GM13977 (cell line): ENCODE measurements around the gene VPS13D.

Experiments
- DNase-seq: peaks from one replicate; pipeline ENCODE4 v3.0.0; 2012; ENCODE audit warnings: low spot score
- in situ Hi-C: fragments of 300-500 bp; cut with MboI; formaldehyde crosslinking; loops from one replicate; pipeline ENCODE4 v1.12.0; 2022; ENCODE audit warnings: low sequenced_read_pairs, low pct_unique_long_range_greater_than_20kb, mixed read lengths, inconsistent platforms; ENCODE audit not compliant: unreplicated experiment
- TF ChIP-seq, protein P1 (sequence below): IDR thresholded peaks from 2 replicates; pipeline ENCODE4 v1.5.1; 2012; ENCODE audit warnings: mild to moderate bottlenecking, control low read depth; ENCODE audit not compliant: insufficient read depth; ENCODE audit errors: extremely low read depth, missing control alignments

Gene VPS13D

DNA sequence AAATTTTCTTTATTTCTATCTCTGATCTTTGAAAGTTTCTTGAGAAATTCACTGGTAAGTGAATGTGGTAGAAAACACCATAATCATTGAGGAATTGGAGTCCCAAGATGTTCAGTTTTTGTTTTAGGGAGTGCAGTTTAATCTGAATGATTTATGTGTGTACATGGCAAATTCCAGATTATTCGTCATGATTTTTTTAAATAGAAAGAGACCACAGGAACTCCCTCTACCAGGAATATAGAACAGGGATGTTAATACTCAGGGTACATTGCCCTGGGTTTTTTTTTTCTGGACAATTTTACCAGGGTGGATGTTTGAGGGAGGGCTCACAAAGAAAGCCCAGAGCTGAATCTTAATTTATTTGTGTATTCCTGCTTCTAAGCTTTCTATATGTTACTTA is 109.0 kb downstream of the VPS13D start:
- in situ Hi-C loops: no loop called here
- DNase-seq: no peak
- TF ChIP-seq, protein P1, sequence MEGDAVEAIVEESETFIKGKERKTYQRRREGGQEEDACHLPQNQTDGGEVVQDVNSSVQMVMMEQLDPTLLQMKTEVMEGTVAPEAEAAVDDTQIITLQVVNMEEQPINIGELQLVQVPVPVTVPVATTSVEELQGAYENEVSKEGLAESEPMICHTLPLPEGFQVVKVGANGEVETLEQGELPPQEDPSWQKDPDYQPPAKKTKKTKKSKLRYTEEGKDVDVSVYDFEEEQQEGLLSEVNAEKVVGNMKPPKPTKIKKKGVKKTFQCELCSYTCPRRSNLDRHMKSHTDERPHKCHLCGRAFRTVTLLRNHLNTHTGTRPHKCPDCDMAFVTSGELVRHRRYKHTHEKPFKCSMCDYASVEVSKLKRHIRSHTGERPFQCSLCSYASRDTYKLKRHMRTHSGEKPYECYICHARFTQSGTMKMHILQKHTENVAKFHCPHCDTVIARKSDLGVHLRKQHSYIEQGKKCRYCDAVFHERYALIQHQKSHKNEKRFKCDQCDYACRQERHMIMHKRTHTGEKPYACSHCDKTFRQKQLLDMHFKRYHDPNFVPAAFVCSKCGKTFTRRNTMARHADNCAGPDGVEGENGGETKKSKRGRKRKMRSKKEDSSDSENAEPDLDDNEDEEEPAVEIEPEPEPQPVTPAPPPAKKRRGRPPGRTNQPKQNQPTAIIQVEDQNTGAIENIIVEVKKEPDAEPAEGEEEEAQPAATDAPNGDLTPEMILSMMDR: no peak

DNA sequence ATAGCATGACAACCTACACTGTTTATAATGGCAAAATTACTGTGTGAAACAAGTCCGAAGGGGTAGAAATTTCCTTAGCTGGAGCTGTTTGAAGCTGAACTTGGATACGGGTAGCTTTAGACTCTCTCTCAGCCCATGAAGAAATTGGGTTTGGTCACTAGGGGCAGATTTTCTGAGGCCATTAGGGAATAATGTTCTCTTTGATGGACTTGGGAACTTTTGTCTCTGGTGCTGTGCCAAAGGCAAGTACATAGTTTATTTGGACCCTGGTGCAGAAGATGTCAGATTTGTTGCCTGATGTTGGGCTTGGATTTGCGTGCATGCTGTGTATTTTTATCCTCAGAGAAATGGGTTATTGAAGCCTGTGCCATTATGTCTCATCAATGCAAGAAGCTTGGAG is 109.6 kb downstream of the VPS13D start:
- in situ Hi-C loops: no loop called here
- TF ChIP-seq, protein P1: no peak
- DNase-seq: no peak

DNA sequence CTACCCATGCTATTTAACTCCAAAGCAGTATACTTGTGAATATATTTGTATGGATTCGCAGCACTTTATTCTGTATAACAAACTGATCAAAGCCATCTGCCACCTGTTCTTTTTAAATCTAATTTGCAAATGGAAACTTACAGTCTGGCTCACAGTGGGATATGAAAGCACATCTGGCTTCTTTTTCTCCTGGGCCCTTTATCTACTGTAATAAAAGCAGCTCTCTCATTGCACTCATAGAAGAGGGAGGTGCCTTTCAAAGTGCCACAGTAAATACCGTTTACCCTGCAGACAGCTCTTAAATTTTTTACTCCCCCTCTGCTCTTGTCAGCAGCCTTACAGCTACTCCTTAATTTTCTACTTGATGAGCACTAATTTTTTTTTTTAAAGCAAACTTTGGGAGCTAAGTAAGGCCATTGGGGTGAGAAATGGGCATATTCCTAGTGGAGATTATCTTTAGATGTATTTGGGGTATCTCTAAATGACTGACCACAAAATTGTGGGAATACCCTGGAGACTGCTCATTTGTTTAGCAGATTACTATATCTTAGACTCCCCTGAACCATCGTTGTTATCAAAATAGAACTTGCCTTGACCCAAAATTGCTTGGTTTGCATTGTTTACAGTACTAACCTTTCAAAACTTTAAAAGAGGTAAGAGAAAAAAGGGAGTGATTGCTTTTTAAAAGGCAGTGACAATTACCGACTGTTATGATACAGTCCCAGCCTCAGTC is 110.1 kb downstream of the VPS13D start:
- in situ Hi-C loops: no loop called here
- TF ChIP-seq, protein P1: no peak
- DNase-seq: no peak

DNA sequence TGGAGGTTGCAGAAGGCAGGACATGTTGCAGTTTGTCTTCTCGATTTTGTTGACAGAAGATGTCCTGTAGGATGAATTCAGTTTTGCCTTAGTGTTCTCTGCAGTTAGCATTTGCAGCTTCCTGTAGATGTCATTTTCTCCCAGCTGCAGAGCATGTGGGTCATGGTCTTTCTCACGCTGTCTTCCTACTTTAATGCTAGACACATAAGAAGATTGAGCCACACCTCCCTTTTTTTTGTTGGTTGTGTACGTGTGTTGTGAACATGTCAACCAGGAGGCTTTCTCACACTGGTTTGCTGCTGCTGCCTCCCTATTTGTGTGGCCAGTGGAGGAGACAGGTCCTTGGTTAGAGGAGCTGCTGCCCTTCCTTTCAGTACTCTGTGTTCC is 110.7 kb downstream of the VPS13D start:
- TF ChIP-seq, protein P1: no peak
- in situ Hi-C loops: no loop called here
- no peak for DNase-seq

DNA sequence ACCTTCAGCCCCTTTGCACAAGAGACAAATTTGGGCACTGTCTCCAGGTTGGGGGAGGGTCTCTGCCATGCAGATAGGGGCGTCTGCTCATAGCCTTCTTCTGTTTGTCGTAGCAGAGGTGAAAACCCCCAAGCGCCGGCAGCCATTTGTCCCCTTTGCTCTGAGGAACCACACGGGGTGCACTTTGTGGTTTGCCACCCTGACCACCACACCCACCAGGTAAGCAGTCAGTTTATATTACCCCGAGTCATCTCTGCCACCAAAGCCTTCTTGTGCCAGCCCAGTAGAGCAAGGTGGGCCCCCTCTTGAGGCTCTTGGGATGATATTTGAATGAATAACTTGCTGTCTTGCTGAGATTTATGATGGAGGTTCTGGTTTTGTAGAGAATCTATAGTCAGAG is 111.8 kb downstream of the VPS13D start:
- TF ChIP-seq, protein P1: no peak
- in situ Hi-C loops: no loop called here
- no peak for DNase-seq

DNA sequence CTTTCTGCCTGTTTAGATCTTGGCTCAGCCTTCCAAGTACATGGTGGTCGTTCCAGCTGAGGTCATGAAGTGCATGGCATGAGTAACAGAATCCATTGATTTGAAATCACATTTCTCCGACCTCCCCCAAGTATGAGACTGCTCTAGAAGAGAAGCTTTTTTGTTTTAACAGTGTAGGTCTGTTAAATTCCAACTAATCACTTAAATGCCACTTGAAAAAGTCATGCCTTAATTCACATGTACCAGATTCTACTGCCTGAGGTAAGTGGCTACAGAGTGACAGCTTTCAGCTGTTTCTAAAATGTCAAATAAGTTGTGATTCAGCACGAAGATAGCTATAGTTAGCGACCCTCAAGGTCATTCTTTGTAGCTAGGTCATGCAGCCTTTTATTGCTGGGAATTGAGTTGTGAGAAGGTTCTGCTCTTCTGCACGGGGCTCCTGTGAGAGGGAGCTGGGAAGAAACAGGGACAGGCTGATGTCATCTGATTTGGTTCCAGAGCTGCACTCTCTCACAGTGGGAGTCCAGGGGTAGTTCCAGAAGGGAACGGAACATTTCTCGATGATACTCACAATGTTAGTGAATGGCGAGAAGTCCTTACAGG is 112.7 kb downstream of the VPS13D start:
- TF ChIP-seq, protein P1: no peak
- in situ Hi-C loops: no loop called here
- DNase-seq: no peak
